ENCODE results near the gene AKAP6.

AKAP6 gene

DNA sequence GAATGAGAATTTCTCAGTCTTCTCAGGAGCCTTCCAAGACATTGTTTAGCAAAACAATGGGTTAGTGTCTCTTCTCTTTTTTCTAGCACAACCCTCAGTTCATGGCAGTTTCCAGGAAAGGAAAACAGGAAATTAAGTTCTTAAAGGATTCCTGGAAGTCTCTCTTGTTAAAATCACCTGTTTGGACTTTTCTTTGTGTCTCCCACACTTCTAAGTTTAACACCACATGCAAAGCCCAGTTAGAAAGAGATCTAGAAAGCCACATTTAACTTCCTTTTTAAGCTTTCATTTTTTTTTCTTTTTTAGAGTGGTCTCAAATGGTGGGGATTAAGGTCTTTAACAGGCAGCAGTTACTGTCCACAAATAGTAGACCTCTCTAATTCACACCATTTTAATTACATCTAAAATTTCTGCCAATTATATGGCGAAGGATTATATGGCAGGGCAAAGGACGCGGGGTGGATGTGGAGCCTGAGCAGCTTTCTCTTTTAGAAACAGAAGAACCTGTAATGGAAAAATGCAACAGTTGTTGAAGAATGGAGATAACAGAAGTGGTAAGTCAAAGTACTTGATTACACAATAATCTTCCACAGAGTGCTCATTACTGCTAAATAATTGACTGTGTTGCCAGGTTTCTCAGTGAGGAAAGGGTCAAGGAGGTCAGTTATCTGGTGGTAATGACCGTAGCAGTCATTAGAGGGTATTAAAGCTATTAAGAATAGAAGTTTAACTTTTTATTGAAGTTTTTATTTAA is 298.6 kb downstream of the AKAP6 start:
- DNase-seq = no peak

DNA sequence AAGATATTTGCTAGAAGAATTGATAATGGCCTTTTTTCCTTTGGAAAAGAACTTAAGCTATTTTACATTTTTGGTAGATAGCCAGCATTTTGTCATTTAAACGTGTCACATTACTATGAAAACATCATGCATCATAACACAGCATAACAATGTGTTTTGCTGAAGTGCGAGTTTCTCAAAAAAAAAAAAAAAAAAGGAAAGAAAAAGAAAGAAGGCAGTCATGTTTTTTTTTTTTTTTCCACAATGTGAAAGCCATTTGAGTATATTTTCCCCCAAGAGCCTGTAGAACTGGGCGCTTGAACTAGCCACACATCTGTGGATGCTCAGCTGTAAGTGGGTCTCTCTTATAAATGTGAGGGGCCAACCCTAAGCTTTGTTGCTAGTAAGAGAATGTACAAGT is 300.1 kb downstream of the AKAP6 start:
- no peak for DNase-seq

DNA sequence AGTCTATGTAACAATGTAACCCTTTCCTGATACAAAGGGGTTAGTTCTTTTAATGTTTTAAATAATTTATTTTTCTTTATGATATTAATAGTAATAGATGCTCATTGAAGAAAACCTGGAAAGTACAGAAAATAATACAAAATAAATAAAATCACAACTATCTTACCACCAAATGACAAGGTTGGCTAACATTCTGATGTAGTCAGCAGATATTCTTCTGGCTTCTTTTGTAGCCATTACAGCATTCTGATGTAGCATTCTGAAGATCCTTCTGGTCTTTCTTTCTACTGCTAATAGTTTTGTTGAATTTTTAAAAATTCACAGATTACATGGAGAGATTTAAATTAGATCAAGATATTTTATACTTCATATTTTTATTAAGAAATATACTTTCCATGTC is 301.6 kb downstream of the AKAP6 start:
- DNase-seq = no peak

DNA sequence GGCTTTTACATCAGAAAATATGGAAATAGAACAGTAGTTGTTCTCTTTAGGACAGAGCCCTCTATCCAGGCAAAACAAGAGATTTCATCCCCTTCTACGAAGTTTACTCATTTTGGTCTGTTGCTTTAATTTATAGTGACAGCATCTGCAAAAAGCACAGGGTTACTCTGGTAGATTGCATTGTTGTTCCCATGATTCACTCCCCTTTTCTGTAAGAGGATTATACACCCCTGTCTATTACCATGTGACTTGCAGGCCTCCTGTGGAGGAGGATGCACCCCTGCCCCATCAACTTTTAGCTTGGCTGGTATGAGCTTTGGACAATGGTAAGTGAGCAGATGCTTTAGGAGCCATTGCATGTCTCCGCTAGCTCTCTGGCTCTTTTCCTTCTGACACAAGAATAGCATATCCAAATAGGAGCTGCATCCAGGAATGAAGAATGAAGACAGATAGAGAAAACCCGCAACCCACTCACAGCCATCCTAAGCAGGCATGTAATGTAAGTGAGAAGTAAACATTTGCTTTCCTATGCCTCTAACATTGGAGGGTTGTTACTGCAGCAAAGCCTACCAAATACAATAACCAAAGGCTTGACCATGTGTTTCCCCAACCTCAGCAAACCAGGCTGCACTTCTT is 304.2 kb downstream of the AKAP6 start:
- DNase-seq = no peak

DNA sequence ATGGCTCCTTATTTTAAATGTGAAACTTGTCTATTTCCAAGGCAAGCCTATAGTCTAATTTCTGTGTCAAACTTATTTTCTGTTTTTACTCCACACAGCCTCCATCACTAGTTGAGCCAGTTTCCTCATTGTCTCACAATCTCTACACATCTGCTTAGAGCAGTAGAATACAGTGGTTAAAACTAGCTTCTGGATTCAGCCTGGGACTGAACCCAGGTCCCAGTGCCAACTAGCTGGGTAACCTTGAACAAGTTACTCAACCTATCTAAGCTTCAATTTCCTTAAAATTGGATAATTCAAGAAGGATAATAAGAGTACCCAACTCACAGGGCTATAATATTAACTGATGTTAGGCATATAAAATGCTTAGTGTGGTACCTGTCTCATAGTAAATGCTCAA is 304.8 kb downstream of the AKAP6 start:
- DNase-seq = no peak

DNA sequence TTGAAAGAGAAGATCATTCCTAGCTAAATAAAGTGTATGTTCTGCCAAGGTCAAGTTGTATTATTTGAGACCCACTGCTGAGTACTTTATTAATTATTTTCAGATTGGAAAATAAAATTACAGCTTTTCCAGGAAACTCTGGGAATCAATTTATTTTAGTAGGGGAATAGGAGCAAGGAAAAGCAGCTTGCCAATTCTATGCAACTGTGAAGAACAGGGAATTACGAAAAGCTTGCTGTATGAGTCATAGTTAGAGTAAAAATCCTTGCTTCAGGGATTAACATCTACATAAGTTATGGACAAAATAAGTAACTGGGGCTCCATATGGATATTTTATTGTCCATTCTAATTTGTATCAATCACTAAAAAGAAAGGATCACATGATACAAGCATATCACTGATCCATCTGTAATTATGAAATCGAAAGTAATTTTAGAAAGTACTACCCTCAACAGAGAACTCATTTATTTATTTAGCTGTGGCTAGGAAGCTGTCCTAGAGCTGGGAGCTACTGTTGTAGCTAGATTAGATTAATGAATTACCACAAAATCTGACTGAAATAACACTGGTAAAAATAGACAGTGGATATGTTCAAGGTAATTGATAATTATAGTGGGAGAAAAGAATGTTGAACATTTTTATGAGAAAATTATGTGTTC is 306.1 kb downstream of the AKAP6 start:
- DNase-seq = no peak

DNA sequence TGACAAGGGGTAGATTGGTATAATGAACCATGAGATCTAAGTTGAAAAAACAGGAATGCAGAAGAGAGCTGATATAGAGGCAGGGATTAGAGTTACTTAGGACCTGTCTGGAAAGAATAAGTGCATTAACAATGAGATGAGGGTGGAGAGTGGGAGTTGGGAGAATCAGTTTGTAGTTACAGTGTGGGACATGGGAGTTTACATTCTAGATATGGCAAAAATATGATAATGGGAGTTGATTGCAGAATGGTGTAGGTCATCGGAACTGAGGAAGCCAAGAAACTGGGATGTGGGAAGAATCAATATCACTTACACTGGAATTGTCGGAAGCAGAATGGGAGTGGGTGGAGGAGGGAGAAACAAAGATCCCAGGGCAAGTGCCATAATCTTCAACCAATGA is 308.5 kb downstream of the AKAP6 start:
- DNase-seq = no peak

DNA sequence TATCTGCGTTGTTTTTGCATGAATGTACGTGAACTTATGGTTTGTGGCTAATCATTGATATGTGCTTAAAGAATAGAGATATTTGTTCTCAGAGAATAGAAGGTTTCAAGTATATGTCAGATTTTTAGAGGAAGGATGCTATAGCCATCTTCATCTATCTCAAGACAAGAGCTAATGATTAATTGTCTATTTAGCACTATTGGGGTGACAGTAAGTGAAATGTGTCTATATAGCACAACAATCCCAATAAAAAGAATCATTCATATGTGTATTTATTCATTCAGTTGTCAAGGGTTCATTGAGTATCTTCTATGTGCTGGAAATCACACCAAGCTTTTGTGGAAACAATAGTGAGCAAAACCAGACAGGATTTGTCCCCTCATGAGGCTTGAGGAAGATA is 310.1 kb downstream of the AKAP6 start:
- no peak for DNase-seq

DNA sequence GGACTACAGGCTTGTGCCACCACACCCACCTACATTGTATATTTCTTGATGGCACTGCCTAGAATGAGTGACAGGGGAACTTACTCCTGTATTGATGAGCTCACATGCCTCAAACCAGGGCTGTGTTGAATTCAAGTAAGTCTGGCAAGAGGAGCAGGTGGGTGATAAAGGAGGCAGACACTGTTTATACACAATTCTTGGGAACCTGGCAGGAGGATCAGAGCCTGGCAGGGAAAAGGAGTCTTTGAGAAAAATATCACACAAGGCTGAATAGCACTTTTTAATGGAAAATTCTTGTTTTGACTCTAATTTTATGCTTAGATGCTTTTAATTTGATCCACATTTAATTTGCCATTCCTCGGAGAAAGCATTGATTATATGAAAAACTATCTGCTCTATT is 316.5 kb downstream of the AKAP6 start:
- no peak for DNase-seq

DNA sequence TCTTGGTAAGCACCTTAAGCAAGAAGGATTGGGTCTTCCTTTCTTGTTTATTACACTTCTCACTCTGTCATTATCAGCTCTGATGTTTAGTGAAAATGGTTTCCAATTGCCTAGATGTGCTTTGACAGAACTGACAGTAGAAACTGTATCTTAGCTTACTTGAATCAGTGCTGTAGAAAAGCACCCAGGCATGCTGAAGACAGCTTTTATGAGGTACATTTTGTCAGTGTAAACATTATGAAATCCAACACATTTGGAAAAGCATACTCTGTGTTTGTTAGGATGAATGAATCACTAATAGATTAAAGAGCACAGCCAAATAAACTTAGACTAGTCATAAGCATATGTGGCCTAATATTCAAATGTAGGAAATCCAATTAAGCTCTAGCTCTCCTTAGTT is 319.3 kb downstream of the AKAP6 start:
- DNase-seq = no peak

DNA sequence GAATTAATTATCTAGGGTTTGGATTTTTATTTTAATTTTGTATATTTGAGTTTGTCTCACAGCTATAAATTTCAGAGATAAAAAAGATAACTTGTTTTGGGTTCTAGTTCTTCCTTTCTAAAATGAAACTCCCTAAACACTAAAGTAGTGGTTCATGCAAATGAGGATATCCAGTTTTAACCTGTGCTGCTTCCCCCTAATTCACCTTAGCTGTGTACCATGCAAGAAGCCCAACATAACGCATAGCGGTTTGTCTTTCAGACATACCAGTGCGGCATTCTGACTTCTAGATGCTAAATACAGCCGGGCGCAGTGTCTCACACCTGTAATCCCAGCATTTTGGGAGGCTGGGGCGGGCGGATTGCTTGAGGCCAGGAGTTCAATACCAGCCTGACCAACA is 320.9 kb downstream of the AKAP6 start:
- no peak for DNase-seq

DNA sequence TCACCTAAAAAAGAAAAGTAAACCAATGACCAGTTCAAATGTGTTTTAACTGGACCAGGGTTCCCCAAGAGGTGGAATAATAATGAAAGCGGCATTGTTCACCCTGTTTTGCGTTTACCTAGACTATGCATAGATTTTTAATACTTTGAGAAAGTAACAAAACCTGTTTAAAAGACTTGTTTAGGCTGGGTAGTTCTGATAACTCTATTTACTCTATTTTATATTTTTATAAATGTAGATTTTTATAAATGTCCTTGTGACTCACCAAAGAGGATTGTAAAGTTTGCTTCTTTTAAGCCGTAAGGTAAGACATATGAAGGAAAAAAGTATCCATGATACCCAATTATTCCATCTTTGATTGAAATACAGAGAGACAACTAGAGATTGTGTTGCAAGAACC is 321.6 kb downstream of the AKAP6 start:
- no peak for DNase-seq

DNA sequence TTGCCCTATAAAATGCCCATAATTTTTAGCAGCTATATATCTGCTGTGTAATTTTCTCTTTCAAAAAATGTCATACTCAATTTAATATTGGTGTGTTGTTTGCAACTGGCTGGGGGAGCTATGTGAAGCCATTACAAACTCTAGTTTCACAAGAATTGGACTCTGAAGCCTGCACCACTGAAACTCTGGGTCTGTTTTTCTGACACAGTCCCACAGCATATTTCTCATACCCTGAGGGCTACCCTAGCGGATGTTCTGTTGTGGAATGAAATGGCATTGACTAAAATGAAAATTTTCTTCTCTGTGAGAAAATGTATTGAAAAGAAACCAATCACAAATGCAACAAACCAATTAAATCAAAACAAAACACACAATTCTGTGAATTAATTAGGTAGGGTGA is 325.0 kb downstream of the AKAP6 start:
- no peak for DNase-seq

DNA sequence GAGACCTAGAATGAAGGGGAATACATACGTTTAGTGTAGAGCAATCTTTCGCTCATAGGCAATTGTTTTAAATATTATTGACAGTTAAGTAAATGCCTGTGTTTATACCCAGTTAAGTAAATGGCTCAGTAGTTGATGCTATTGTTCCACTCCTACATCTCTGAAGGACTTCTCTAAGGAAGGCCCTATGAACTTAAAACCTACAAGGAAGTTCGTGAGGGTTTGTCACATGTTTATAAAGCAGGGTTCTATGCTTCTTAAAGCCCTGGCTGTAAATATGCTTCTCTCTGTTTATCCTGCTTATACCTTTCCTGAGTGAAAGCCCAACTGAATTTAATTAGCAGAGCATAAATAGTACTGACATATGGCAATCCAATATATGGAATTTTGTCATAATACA is 327.5 kb downstream of the AKAP6 start:
- DNase-seq = no peak

DNA sequence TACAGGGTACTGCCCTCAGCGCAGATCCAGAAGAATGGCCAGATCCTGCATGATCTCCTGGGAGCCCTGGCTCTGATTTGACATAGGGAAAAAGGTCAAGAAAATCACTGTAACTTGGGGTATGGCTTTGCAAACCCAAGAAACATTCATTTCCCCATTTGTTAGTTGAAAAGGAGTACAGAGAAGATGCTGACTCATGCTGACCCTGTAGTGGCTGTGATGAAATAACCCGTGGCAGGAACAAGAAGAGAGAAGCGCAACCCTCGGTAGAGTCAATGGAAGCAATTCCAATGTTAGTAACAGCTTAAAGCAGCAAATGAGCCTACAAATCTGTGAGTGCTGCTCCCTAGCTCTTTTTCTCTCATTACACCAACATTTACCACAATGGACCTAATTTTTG is 328.0 kb downstream of the AKAP6 start:
- no peak for DNase-seq

DNA sequence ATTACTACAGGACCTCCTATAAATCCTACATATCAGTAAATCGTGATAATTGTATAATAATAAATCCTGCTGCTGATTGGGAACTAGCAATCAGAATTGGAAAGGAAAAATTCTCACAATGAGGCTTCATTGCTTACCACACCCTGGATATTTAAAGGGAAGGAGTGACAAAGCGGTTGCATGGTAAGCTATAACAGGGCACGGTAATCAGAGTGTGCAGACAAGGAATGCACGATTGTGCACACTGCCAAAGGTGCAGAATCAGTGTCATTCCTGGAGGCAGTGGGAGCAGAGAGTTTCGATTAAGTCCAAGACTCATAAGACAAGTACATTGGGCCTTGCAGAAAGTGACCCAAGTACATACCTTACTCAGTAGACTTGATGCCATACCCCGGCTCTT is 332.1 kb downstream of the AKAP6 start:
- no peak for DNase-seq

DNA sequence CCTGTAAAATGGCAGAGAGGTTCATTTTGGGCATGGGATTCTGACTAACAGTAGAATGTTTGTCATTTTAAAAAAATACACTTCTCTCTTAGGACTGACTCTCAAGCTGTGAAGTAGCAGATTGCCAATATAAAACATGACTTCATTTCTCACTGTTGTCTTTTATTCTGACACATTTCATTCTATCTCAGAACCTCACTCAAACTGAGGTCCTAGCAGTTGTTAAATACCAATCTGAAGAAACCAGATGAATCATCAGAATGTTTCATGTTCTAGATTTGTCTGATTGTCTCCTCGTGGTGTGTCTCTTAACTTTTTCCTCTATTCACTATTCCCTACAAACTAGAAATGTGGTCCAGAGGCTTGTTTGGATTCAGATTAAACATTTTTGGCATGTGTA is 333.1 kb downstream of the AKAP6 start:
- DNase-seq = no peak

DNA sequence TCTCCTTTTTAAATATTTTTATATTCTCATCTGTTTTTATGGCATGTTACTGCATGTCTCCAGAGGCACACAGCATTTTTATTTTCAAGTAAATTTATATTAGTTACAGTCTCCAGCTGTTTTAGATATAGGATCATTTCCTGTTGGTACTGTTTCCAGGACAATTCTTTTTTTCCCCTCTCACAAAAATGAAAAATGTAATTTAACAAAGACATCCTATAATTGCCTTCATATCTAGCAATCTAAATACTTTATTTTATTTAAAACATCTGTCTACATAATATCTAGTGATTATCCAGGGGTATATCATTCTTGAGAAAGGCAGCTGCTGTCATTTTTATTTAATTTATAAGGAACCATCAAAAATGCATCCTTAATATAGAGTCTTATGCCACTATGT is 337.2 kb downstream of the AKAP6 start:
- no peak for DNase-seq

DNA sequence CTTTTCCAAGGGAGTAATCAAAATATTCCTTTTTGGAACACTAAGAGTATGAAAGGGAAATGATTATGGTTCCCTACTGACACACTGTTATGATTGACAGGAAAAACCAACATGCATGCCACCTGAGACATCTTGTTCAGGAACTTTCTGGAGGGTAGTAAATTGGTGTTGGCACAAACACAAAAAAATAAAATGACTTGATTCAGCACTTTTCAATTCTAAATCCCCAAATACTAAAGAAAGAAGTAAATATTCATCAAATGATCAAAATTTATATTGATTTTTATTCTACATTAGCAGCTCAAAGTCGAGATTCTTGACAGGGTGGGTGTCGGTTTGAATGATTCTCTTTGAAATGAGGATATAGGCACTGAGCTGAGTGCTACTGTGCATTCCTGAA is 338.2 kb downstream of the AKAP6 start:
- DNase-seq = no peak

DNA sequence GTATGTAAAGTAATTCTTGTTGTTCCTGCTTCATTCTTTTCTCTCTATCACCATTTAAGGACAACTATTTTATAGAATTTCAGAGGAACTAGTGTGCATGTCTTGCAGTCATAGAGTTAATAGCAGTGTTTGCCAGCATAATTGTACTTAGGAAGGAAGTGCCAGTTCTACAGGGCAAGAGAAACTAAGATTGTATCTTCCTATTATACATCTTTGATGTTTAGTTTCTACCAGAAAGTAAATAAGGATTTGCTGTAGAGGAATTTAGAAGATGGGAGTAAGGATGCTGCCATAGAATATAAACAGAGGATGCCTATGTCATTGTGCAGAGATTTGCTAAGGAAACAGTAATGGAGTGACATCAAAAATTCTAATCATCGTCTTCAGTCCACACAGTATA is 338.7 kb downstream of the AKAP6 start:
- DNase-seq = no peak

DNA sequence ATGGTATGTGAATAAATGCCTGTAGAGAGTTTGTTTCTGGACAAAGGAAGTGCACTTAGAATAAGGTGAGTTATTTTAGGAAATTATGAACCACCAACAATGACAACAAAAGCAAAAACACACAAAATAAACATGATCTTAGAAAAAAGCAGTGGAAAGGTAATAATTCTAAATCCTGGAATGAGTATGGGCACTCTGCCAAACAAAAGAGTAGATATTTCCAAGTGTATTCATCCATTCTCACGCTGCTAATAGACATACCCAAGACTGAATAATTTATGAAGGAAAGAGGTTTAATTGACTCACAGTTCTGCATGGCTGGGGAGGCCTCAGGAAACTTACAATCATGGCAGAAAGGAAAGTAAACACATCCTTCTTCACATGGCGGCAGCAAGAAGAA is 340.3 kb downstream of the AKAP6 start:
- no peak for DNase-seq

DNA sequence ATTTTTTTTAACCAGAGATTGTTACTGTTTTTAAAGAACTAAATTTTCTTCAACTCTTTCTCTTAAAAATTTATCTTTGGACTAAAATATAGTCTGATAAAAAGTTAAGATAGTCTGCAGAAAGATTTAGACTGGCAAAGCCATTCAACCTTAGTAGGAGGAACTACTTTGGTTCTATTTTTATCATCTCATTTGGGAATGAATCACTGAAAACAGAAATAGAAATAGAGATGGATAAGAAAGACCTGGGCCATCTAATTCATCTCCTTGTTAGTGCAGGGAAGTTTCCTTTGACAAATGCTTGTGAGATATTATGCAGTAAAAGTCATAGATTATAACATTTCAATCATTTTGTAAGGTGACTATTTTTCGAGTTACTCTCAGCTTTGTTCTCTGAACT is 346.3 kb downstream of the AKAP6 start:
- DNase-seq = no peak

DNA sequence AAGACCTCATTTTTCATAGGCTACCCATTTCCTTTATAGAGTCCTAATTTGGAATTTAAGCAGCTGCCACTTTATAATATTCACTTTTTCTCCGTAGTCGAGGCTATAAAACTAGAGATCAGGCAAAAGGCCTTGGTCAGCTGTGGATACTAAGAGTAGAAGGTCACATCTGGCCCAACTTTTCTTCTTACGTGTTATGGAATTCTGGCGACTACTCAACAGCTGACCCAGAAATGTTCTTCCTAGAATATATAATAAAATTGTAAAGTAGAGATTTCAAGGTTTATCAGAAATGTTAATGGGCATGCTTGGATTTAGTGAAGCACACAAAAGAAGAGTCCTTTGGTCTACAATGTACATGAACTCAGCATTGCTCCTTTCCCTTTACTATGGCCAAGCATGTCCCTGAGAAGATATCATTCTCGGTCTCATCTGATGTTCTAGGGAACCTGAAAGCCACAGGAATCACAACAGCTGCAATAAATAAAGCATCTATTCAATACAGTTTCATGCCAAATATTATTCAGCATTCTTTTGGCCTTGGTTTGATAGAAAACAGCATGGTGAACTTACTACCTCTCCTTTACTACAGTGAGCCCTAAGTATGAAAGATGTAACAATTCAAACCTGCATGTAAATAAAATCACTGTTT is 348.2 kb downstream of the AKAP6 start:
- no peak for DNase-seq

DNA sequence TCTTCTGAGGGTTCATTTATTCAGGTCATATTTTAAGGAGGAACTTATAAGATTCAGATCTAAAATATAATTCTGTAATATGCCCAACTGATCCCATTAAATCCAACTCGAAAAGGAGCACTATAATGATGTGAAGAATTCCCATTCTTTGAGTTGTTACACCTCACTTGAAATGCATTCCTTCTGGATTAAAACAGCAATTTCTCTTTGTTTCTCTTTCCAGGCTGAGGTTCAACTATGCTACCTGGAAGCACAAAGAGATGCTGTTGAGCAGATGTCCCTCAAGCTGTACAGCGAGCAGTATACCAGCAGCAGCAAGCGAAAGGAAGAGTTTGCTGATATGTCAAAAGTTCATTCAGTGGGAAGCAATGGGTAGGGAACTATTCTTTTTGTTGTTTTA is 349.0 kb downstream of the AKAP6 start:
- DNase-seq = no peak
